ENCODE results near the gene DGKG.

Gene DGKG

GRCh38 chr3:186226482-186226881, 135.6 kb downstream of the DGKG start:
- TF ChIP-seq TARDBP (IDR thresholded peaks at IDR 0.05) (no peak), FOXA1 (IDR thresholded peaks at IDR 0.05) (no peak), PKNOX1 (IDR thresholded peaks at IDR 0.05) (no peak), FOXM1 (IDR thresholded peaks at IDR 0.05; ENCODE audit: borderline replicate concordance) (no peak), FOXK2 (IDR thresholded peaks at IDR 0.05) (no peak), LEF1 (IDR thresholded peaks at IDR 0.05; ENCODE audit: borderline replicate concordance) (no peak), SP1 (IDR thresholded peaks at IDR 0.05) (no peak), ZNF384 (IDR thresholded peaks at IDR 0.05) (no peak), L3MBTL2 (conservative IDR thresholded peaks at IDR 0.05) (no peak), BHLHE40 (IDR thresholded peaks at IDR 0.05; ENCODE audit: borderline replicate concordance) (no peak), ARNT (IDR thresholded peaks at IDR 0.05) (no peak), CTBP1 (IDR thresholded peaks at IDR 0.05; ENCODE audit: borderline replicate concordance) (no peak), NFRKB (IDR thresholded peaks at IDR 0.05) (no peak)
- POLR2A ChIA-PET, result no interaction called here
- CTCF ChIA-PET, result no interaction called here
- DNase-seq (ENCODE audit: extremely low spot score), result no peak

GRCh38 chr3:186225603-186226002, 136.4 kb downstream of the DGKG start:
- POLR2A ChIA-PET, result no interaction called here
- DNase-seq (ENCODE audit: extremely low spot score), result no peak
- TF ChIP-seq CTBP1 (IDR thresholded peaks at IDR 0.05; ENCODE audit: borderline replicate concordance) (no peak), NFRKB (IDR thresholded peaks at IDR 0.05) (no peak), ZNF384 (IDR thresholded peaks at IDR 0.05) (no peak), ELF4 (IDR thresholded peaks at IDR 0.05) (no peak), HDGF (IDR thresholded peaks at IDR 0.05; ENCODE audit: borderline replicate concordance) (no peak), LEF1 (IDR thresholded peaks at IDR 0.05; ENCODE audit: borderline replicate concordance) (no peak), L3MBTL2 (conservative IDR thresholded peaks at IDR 0.05) (no peak), FOXM1 (IDR thresholded peaks at IDR 0.05; ENCODE audit: borderline replicate concordance) (no peak), SUZ12 (IDR thresholded peaks at IDR 0.05) (no peak), SP1 (IDR thresholded peaks at IDR 0.05) (no peak), FOXA1 (IDR thresholded peaks at IDR 0.05) (no peak), PKNOX1 (IDR thresholded peaks at IDR 0.05) (no peak), FOXK2 (IDR thresholded peaks at IDR 0.05) (no peak), TARDBP (IDR thresholded peaks at IDR 0.05) (no peak)
- CTCF ChIA-PET, result no interaction called here

- no peak for DNase-seq (ENCODE audit: extremely low spot score)
- CTCF ChIA-PET, result interaction anchor here (0.5 kb wide), 1 partner anchor 121 kb away, joined by 5 read pairs; no protein-coding TSS in a partner anchor
- TF ChIP-seq FOXA1 (IDR thresholded peaks at IDR 0.05), result no peak
- no peak for TF ChIP-seq L3MBTL2 (conservative IDR thresholded peaks at IDR 0.05)
- no peak for TF ChIP-seq HDGF (IDR thresholded peaks at IDR 0.05; ENCODE audit: borderline replicate concordance)
- no peak for TF ChIP-seq SP1 (IDR thresholded peaks at IDR 0.05)
- TF ChIP-seq BHLHE40 (IDR thresholded peaks at IDR 0.05; ENCODE audit: borderline replicate concordance), result no peak
- POLR2A ChIA-PET, result no interaction called here
These were observed 137.9 kb downstream of the DGKG start for GRCh38 chr3:186224041-186224610.

DNA sequence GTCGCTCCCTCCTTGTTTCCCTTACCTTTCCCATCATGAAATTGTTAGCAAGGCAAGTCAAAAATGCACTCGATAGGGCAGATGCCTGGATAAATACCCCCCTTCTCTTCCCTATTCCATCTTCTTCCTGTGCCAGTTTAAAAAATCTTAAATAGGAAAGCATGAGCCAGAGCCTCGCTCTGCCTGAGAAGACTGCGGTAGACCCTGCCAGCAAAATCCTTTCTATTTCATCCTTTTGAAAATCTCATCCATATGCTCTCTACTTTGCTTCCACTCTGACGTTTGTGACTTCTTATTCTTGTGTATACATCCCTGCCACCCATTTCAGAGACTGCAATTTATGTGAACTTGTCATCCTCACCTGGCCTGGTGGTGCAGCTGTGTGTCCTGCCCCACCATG, 138.6 kb downstream of the DGKG start:
- CTCF ChIA-PET, result no interaction called here
- DNase-seq (ENCODE audit: extremely low spot score), result no peak
- POLR2A ChIA-PET, result no interaction called here

GRCh38 chr3:186221760-186222378, 140.2 kb downstream of the DGKG start:
- no peak for DNase-seq (ENCODE audit: extremely low spot score)
- POLR2A ChIA-PET, result no interaction called here
- TF ChIP-seq L3MBTL2 (conservative IDR thresholded peaks at IDR 0.05), result no peak
- TF ChIP-seq ZNF384 (IDR thresholded peaks at IDR 0.05), result no peak
- no peak for TF ChIP-seq SP1 (IDR thresholded peaks at IDR 0.05)
- no peak for TF ChIP-seq FOXA1 (IDR thresholded peaks at IDR 0.05)
- CTCF ChIA-PET, result interaction anchor here (0.5 kb wide), 1 partner anchor 222 kb away, joined by 3 read pairs; no protein-coding TSS in a partner anchor

More for the DNA sequence above, 138.6 kb downstream of the DGKG start:
- TF ChIP-seq NFRKB (IDR thresholded peaks at IDR 0.05), result no peak
- no peak for TF ChIP-seq FOXA1 (IDR thresholded peaks at IDR 0.05)
- TF ChIP-seq FOXK2 (IDR thresholded peaks at IDR 0.05), result no peak
- no peak for TF ChIP-seq BHLHE40 (IDR thresholded peaks at IDR 0.05; ENCODE audit: borderline replicate concordance)
- TF ChIP-seq SUZ12 (IDR thresholded peaks at IDR 0.05), result no peak
- no peak for TF ChIP-seq TARDBP (IDR thresholded peaks at IDR 0.05)
- no peak for TF ChIP-seq ARNT (IDR thresholded peaks at IDR 0.05)
- TF ChIP-seq LEF1 (IDR thresholded peaks at IDR 0.05; ENCODE audit: borderline replicate concordance), result no peak
- TF ChIP-seq PKNOX1 (IDR thresholded peaks at IDR 0.05), result no peak
- no peak for TF ChIP-seq FOXM1 (IDR thresholded peaks at IDR 0.05; ENCODE audit: borderline replicate concordance)
- TF ChIP-seq L3MBTL2 (conservative IDR thresholded peaks at IDR 0.05), result no peak

GRCh38 chr3:186220911-186221645, 141.0 kb downstream of the DGKG start:
- POLR2A ChIA-PET, result no interaction called here
- CTCF ChIA-PET, result interaction anchor here (0.5 to 1.0 kb wide), 2 partner anchors 221 to 278 kb away, joined by 3 read pairs; no protein-coding TSS in a partner anchor

More at GRCh38 chr3:186220911-186221645, 141.0 kb downstream of the DGKG start:
- no peak for TF ChIP-seq CTBP1 (IDR thresholded peaks at IDR 0.05; ENCODE audit: borderline replicate concordance)
- no peak for DNase-seq (ENCODE audit: extremely low spot score)
